ENCODE data around the gene NOTCH3.

Gene NOTCH3

GRCh38 chr19:15244808-15245207, 44.0 kb upstream of the NOTCH3 start:
- TF ChIP-seq CTCF (IDR thresholded peaks at IDR 0.05; ENCODE audit: low read depth, low read length, poor library complexity, severe bottlenecking) (no peak), EZH2phosphoT487 (IDR thresholded peaks at IDR 0.05; ENCODE audit: borderline replicate concordance, low read length) (no peak)
- Histone ChIP-seq H3K4me3 (ENCODE audit: low read length) (no peak overlapping the region), H3K4me2 (ENCODE audit: low read length) (no peak overlapping the region), H3K9me3 (ENCODE audit: control insufficient read depth, insufficient read depth, low read length) (no peaks in the 10 kb centered on the region), H3K9me2 (replicated peaks; ENCODE audit: control insufficient read depth, low read length) (no peaks in the 10 kb centered on the region), H3K4me1 (ENCODE audit: control insufficient read depth, low read length) (no peaks in the 10 kb centered on the region), H4K20me1 (ENCODE audit: control insufficient read depth, insufficient read depth, low read depth, low read length) (no peaks in the 10 kb centered on the region), H3F3A (ENCODE audit: control insufficient read depth, insufficient read depth) (no peaks in the 10 kb centered on the region), H3K36me3 (ENCODE audit: control insufficient read depth, low read length) (peaks cover 75% of the 10 kb centered on the region), H3K79me2 (ENCODE audit: control insufficient read depth, low read length) (no peaks in the 10 kb centered on the region), H3K27me3 (ENCODE audit: control insufficient read depth, low read length) (no peaks in the 10 kb centered on the region), H3K27ac (ENCODE audit: low read depth, low read length) (no peak overlapping the region)

- peaks cover 79% of the 10 kb centered on the region for H3K36me3 ChIP-seq (ENCODE audit: control insufficient read depth, low read length)
- no peaks in the 10 kb centered on the region for H3K27me3 ChIP-seq (ENCODE audit: control insufficient read depth, low read length)
- no peaks in the 10 kb centered on the region for H3K9me3 ChIP-seq (ENCODE audit: control insufficient read depth, insufficient read depth, low read length)
- H3K9me2 ChIP-seq (replicated peaks; ENCODE audit: control insufficient read depth, low read length), result no peaks in the 10 kb centered on the region
- no peaks in the 10 kb centered on the region for H3K4me1 ChIP-seq (ENCODE audit: control insufficient read depth, low read length)
- TF ChIP-seq EZH2phosphoT487 (IDR thresholded peaks at IDR 0.05; ENCODE audit: borderline replicate concordance, low read length) (no peak), CTCF (IDR thresholded peaks at IDR 0.05; ENCODE audit: low read depth, low read length, poor library complexity, severe bottlenecking) (no peak)
- no peak overlapping the region for H3K4me2 ChIP-seq (ENCODE audit: low read length)
- no peak overlapping the region for H3K4me3 ChIP-seq (ENCODE audit: low read length)
- no peak overlapping the region for H3K27ac ChIP-seq (ENCODE audit: low read depth, low read length)
- no peaks in the 10 kb centered on the region for H3F3A ChIP-seq (ENCODE audit: control insufficient read depth, insufficient read depth)
- H3K79me2 ChIP-seq (ENCODE audit: control insufficient read depth, low read length), result no peaks in the 10 kb centered on the region
- H4K20me1 ChIP-seq (ENCODE audit: control insufficient read depth, insufficient read depth, low read depth, low read length), result no peaks in the 10 kb centered on the region
Measured at GRCh38 chr19:15244106-15244803, 43.5 kb upstream of the NOTCH3 start.

GRCh38 chr19:15243236-15243957, 42.6 kb upstream of the NOTCH3 start:
- Histone ChIP-seq H3K4me1 (ENCODE audit: control insufficient read depth, low read length) (no peaks in the 10 kb centered on the region), H3K9me3 (ENCODE audit: control insufficient read depth, insufficient read depth, low read length) (no peaks in the 10 kb centered on the region), H3K79me2 (ENCODE audit: control insufficient read depth, low read length) (no peaks in the 10 kb centered on the region), H3K27ac (ENCODE audit: low read depth, low read length) (no peak overlapping the region), H3K27me3 (ENCODE audit: control insufficient read depth, low read length) (no peaks in the 10 kb centered on the region), H3F3A (ENCODE audit: control insufficient read depth, insufficient read depth) (no peaks in the 10 kb centered on the region), H3K4me3 (ENCODE audit: low read length) (no peak overlapping the region), H3K9me2 (replicated peaks; ENCODE audit: control insufficient read depth, low read length) (no peaks in the 10 kb centered on the region), H3K36me3 (ENCODE audit: control insufficient read depth, low read length) (peaks cover 79% of the 10 kb centered on the region), H3K4me2 (ENCODE audit: low read length) (no peak overlapping the region), H4K20me1 (ENCODE audit: control insufficient read depth, insufficient read depth, low read depth, low read length) (no peaks in the 10 kb centered on the region)
- TF ChIP-seq EZH2phosphoT487 (IDR thresholded peaks at IDR 0.05; ENCODE audit: borderline replicate concordance, low read length), result no peak
- TF ChIP-seq CTCF (IDR thresholded peaks at IDR 0.05; ENCODE audit: low read depth, low read length, poor library complexity, severe bottlenecking), result no peak
